H1 (cell line): ENCODE data around the gene SAMD4A. TPM values are rescaled to one million over a fixed set of nuclear protein-coding genes. Genes with fewer than 3 reads are reported as not detected.
A peak's percentile ranks its signal among the peaks of the same experiment; 100 is the strongest.

Source experiments
- CTCF ChIA-PET: fragments of 300-600 bp; sonication (Branson Sonifier 250); formaldehyde crosslinking; loops from one replicate; lab custom pipeline; 2021; ENCODE audit not compliant: partially characterized antibody; lab: Charles Lee
- POLR2A ChIA-PET: fragments of 300-600 bp; sonication (Branson Sonifier 250); formaldehyde crosslinking; loops from one replicate; lab custom pipeline; 2021; ENCODE audit warnings: inconsistent platforms; ENCODE audit not compliant: partially characterized antibody; lab: Charles Lee
- DNase-seq, 2 experiments: peaks; one replicate each; pipeline versions ENCODE4 v3.0.0 to v3.0.0-alpha.2; 2010 to 2022; ENCODE audit warnings: low spot score in 2 of 2, low read depth in 1 of 2, mixed read lengths in 1 of 2
- FAIRE-seq: peaks from 2 replicates; lab custom pipeline; 2011; peaks lifted over from hg19 to GRCh38; lab: Jason Lieb, UNC
- H2AFZ ChIP-seq: 2 replicates; pipeline ENCODE4 v1.8.1; 2012; ENCODE audit warnings: low read length, inconsistent platforms
- H2AK5ac ChIP-seq: 2 replicates; pipeline ENCODE4 v1.6.1; 2013; ENCODE audit warnings: low read depth, low read length
- H2BK120ac ChIP-seq: replicated peaks from 2 replicates; pipeline ENCODE3; 2013; ENCODE audit warnings: low read depth, low read length, inconsistent platforms
- H2BK12ac ChIP-seq: 2 replicates; pipeline ENCODE4 v1.6.1; 2013; ENCODE audit warnings: low read depth, low read length
- H2BK15ac ChIP-seq: 2 replicates; pipeline ENCODE4 v1.6.1; 2013; ENCODE audit warnings: low read length
- H2BK20ac ChIP-seq: 2 replicates; pipeline ENCODE4 v1.6.1; 2013; ENCODE audit warnings: low read length
- H2BK5ac ChIP-seq: 2 replicates; pipeline ENCODE4 v1.6.1; 2013; ENCODE audit warnings: low read depth, low read length
- H3K14ac ChIP-seq: 2 replicates; pipeline ENCODE4 v1.6.1; 2013; ENCODE audit warnings: inconsistent platforms; ENCODE audit not compliant: insufficient read length
- H3K18ac ChIP-seq: 2 replicates; pipeline ENCODE4 v1.6.1; 2013; ENCODE audit warnings: low read length; ENCODE audit errors: extremely low read depth
- H3K23ac ChIP-seq: 2 replicates; pipeline ENCODE4 v1.6.1; 2013; ENCODE audit warnings: inconsistent platforms; ENCODE audit not compliant: insufficient read length
- H3K23me2 ChIP-seq: 2 replicates; pipeline ENCODE4 v1.6.1; 2013; ENCODE audit warnings: low read depth, low read length
- H3K27ac ChIP-seq: 2 replicates; pipeline ENCODE4 v1.6.1; 2011; ENCODE audit warnings: low read depth, low read length, inconsistent platforms
- H3K27me3 ChIP-seq, 4 experiments: replicated peaks in 1 of 4; 1 replicate in 1 of 4; 2 replicates in 3 of 4; pipeline versions ENCODE4 v1.6.1 to v1.8.1; 2011 to 2013; ENCODE audit warnings: low read length in 3 of 4, mild to moderate bottlenecking in 3 of 4, inconsistent platforms in 2 of 4, mixed read lengths in 2 of 4, moderate library complexity in 1 of 4; ENCODE audit not compliant: control insufficient read depth in 3 of 4, insufficient read depth in 3 of 4; ENCODE audit errors: extremely low read depth in 1 of 4
- H3K36me3 ChIP-seq, 4 experiments: 2 replicates each; pipeline versions ENCODE4 v1.6.1 to v1.8.1; 2011 to 2013; ENCODE audit warnings: mild to moderate bottlenecking in 4 of 4, low read length in 3 of 4, moderate library complexity in 2 of 4, control low read depth in 1 of 4, inconsistent platforms in 1 of 4; ENCODE audit not compliant: insufficient read depth in 4 of 4, control insufficient read depth in 2 of 4
- H3K4ac ChIP-seq: replicated peaks from 2 replicates; pipeline ENCODE3; 2013; ENCODE audit warnings: low read length, low read depth, mixed read lengths, inconsistent platforms; ENCODE audit not compliant: insufficient read length
- H3K4me1 ChIP-seq, 4 experiments: replicated peaks in 1 of 4; 1 replicate in 1 of 4; 2 replicates in 3 of 4; pipeline versions ENCODE4 v1.6.1 to v1.8.1; 2011 to 2013; ENCODE audit warnings: low read length in 3 of 4, inconsistent platforms in 2 of 4, mixed read lengths in 1 of 4; ENCODE audit not compliant: insufficient read depth in 4 of 4, control insufficient read depth in 3 of 4
- H3K4me2 ChIP-seq, 2 experiments: 2 replicates each; pipeline versions ENCODE4 v1.6.1 to v1.8.1; 2011 to 2013; ENCODE audit warnings: low read depth in 2 of 2, low read length in 2 of 2, control low read depth in 1 of 2, inconsistent platforms in 1 of 2, mild to moderate bottlenecking in 1 of 2; ENCODE audit not compliant: insufficient read depth in 1 of 2
- H3K4me3 ChIP-seq, 4 experiments: fragments of 200-600, 300-600 bp in 1 of 4; sonication (generic), shearing (Covaris generic), sonication (Bioruptor Twin) in 1 of 4; 2 replicates each; pipeline versions ENCODE4 v1.5.1 to v1.8.1; 2011 to 2016; ENCODE audit warnings: low read length in 4 of 4, low read depth in 3 of 4, control low read depth in 2 of 4, inconsistent platforms in 2 of 4, mild to moderate bottlenecking in 2 of 4, mixed read lengths in 1 of 4, moderate library complexity in 1 of 4; ENCODE audit not compliant: insufficient read depth in 2 of 4; ENCODE audit errors: extremely low read depth in 1 of 4
- H3K56ac ChIP-seq: replicated peaks from 2 replicates; pipeline ENCODE3; 2013; ENCODE audit warnings: low read depth, mild to moderate bottlenecking, mixed read lengths, low read length, inconsistent platforms; ENCODE audit not compliant: insufficient read length
- H3K79me1 ChIP-seq: 2 replicates; pipeline ENCODE4 v1.6.1; 2013; ENCODE audit warnings: low read depth, low read length, control low read depth
- H3K79me2 ChIP-seq, 2 experiments: 2 replicates each; pipeline versions ENCODE4 v1.6.1 to v1.8.1; 2012 to 2013; ENCODE audit warnings: low read length in 2 of 2, mild to moderate bottlenecking in 2 of 2, inconsistent platforms in 1 of 2; ENCODE audit not compliant: insufficient read depth in 2 of 2, control insufficient read depth in 1 of 2
- H3K9ac ChIP-seq, 4 experiments: replicated peaks in 1 of 4; 1 replicate in 1 of 4; 2 replicates in 3 of 4; pipeline versions ENCODE4 v1.6.1 to v1.8.1; 2011 to 2013; ENCODE audit warnings: low read depth in 3 of 4, low read length in 3 of 4, control low read depth in 2 of 4, mild to moderate bottlenecking in 2 of 4, moderate library complexity in 2 of 4, inconsistent platforms in 1 of 4; ENCODE audit errors: extremely low read depth in 1 of 4
- H3K9me3 ChIP-seq, 2 experiments: 2 replicates each; pipeline versions ENCODE4 v1.6.1 to v1.8.1; 2012 to 2013; ENCODE audit warnings: mild to moderate bottlenecking in 2 of 2, moderate library complexity in 2 of 2, control low read depth in 1 of 2, inconsistent platforms in 1 of 2, low read depth in 1 of 2, low read length in 1 of 2, mixed read lengths in 1 of 2; ENCODE audit not compliant: insufficient read depth in 2 of 2
- H4K20me1 ChIP-seq, 2 experiments: replicated peaks in 1 of 2; 2 replicates each; pipeline versions ENCODE3 to v1.8.1; 2011 to 2013; ENCODE audit warnings: inconsistent platforms in 2 of 2, low read length in 2 of 2, mild to moderate bottlenecking in 1 of 2; ENCODE audit not compliant: insufficient read depth in 2 of 2, control insufficient read depth in 1 of 2
- H4K5ac ChIP-seq: 2 replicates; pipeline ENCODE4 v1.6.1; 2013; ENCODE audit warnings: low read length, low read depth, mixed read lengths, inconsistent platforms; ENCODE audit not compliant: insufficient read length
- H4K8ac ChIP-seq: 2 replicates; pipeline ENCODE4 v1.8.0; 2013; ENCODE audit warnings: mild to moderate bottlenecking, moderate library complexity, low read length, inconsistent platforms; ENCODE audit not compliant: insufficient read depth; ENCODE audit errors: extremely low read depth
- H4K91ac ChIP-seq: replicated peaks from 2 replicates; pipeline ENCODE3; 2013; ENCODE audit warnings: low read length, mixed read lengths, inconsistent platforms; ENCODE audit not compliant: insufficient read length
- JUN ChIP-seq: IDR thresholded peaks from 2 replicates; pipeline ENCODE4 v1.6.1; 2011; ENCODE audit warnings: low read depth, mild to moderate bottlenecking, improper control_type of control experiment, low read length
- TCF12 ChIP-seq: IDR thresholded peaks from 2 replicates; pipeline ENCODE4 v1.6.1; 2011; ENCODE audit warnings: low read depth, mild to moderate bottlenecking, low read length
- WGBS, 2 experiments: shearing (Covaris generic) in 1 of 2; methylation state at CpG; one replicate each; pipeline versions ENCODE4 v1.1.6 to v1.1.7; 2013 to 2015; ENCODE audit warnings: low lambda C conversion rate in 2 of 2, mixed read lengths in 2 of 2, inconsistent platforms in 1 of 2, low coverage in 1 of 2, missing lambda C conversion rate in 1 of 2; ENCODE audit not compliant: insufficient replicate concordance in 2 of 2, insufficient coverage in 1 of 2, insufficient read length in 1 of 2; ENCODE audit errors: extremely low coverage in 1 of 2, missing lambda C conversion rate in 1 of 2; 5-methylcytosine and 5-hydroxymethylcytosine counted together
- polyA plus RNA-seq, 7 experiments: library from polyadenylated mRNA; depleted of rRNA in 3 of 7; stranded (reverse) in 5 of 7; unstranded in 2 of 7; fragments of >200 nt in 5 of 7; fragments of 200-250 nt in 2 of 7; gene quantifications; 1 replicate in 5 of 7; 2 replicates in 1 of 7; 4 replicates in 1 of 7; pipeline versions ENCODE4 v1.2.1 to v1.2.3, GENCODE V29; 2011 to 2013; ENCODE audit warnings: missing spikeins in 2 of 7, mixed read lengths in 2 of 7
- total RNA-seq: library from RNA; stranded (reverse); fragmentation: NEBNext Ultra II Directional; extraction: Animal tissue kit (Norgen Biotek cat#: 25700); gene quantifications from 2 replicates; pipeline ENCODE4 v1.2.1, GENCODE V29; 2021

The SAMD4A gene
- total and polyA plus RNA-seq, 2 of the 8 experiments (the other 6 are each of a cell fraction or from before 2014, with no cell fraction given): 2.4 to 12.3 TPM

DNA sequence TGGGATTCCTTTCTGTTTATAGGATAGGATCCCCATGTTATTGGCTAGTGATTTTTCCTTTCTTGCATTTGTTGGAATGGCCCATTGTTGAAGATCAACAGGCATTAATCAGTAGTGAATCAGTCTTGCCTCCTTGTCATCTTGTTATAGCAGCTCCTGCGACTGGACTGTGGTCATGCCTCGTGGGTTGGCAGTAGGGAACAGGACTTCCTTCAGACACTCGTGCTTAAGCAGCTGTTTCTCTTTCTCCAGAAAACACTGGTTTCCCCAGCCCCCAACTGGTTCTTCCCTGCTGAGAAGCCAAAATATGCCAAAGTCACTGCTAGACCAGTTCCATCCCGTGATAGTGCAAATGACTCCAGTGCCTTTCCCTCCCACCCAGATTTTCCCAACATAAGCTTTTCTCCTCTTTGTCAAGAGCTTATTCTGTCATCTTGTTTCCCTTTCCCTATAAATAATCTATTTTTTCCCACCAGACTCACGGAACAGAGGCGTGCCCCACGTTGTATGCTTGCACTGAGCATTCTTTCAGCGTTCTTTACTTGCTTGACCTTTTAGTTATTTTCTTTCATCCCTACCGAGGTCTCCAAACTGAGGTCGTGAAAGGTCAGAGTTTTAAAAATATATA lies 83.5 kb downstream of the SAMD4A start:
- FAIRE-seq: no peak
- no peaks in the 10 kb centered on the region for H3K36me3 ChIP-seq
- H4K20me1 ChIP-seq: no peaks in the 10 kb centered on the region
- DNase-seq: no peak
- H4K8ac ChIP-seq: no peak overlapping the region
- no peaks in the 10 kb centered on the region for H3K9me3 ChIP-seq
- no peak overlapping the region for H3K4me3 ChIP-seq
- POLR2A ChIA-PET: no interaction called here
- no peak overlapping the region for H3K14ac ChIP-seq
- H3K4ac ChIP-seq: no peak overlapping the region
- no peak overlapping the region for H4K5ac ChIP-seq
- H4K91ac ChIP-seq: no peak overlapping the region
- no peak overlapping the region; the same call in 1 of the 2 replicates for H2BK20ac ChIP-seq
- H3K4me2 ChIP-seq: peak overlapping the region; percentile 15 to 38; a peak in 3 of 4 replicates
- no peaks in the 10 kb centered on the region; the same call in 1 of the 2 replicates for H3K79me1 ChIP-seq
- no peak overlapping the region for H2AFZ ChIP-seq
- no peaks in the 10 kb centered on the region for H3K27me3 ChIP-seq
- no peak overlapping the region for H3K56ac ChIP-seq
- no peak overlapping the region for H3K23ac ChIP-seq
- no peak overlapping the region for H2BK15ac ChIP-seq
- H2BK12ac ChIP-seq: peak overlapping the region; percentile 89; the same call in 1 of the 2 replicates
- CTCF ChIA-PET: interaction anchor here (0.7 to 1.1 kb wide), 3 partner anchors 7 to 161 kb away, joined by 3 to 4 read pairs (median 4); no protein-coding TSS in a partner anchor
- no peak overlapping the region; a peak in 1 of 7 replicates for H3K9ac ChIP-seq
- H3K4me1 ChIP-seq: peaks cover 5 to 31% (median 9%) of the 10 kb centered on the region in 4 experiments; a peak in 6 of 7 replicates
- H2BK120ac ChIP-seq: no peak overlapping the region
- peak overlapping the region; percentile 84 for H2AK5ac ChIP-seq
- H3K27ac ChIP-seq: peak overlapping the region; percentile 14; the same call in 1 of the 2 replicates
- H3K79me2 ChIP-seq: no peaks in the 10 kb centered on the region
- WGBS, 2 experiments: 83% methylated on average over 9 of the region's 10 CpGs; no CpG with 5 or more reads in 1 of the 2 experiments
- no peak overlapping the region for H3K18ac ChIP-seq
- H2BK5ac ChIP-seq: 0 out of 2 replicates have a peak overlapping the region, but pooled peaks have one; percentile 31
- TF ChIP-seq JUN (no peak), TCF12 (0 out of 2 replicates have a peak, but pooled peaks have one; percentile 33)
- no peaks in the 10 kb centered on the region for H3K23me2 ChIP-seq
